ENCODE results near the gene ZNF283.

ZNF283 gene

GRCh38 chr19:43826787-43827754 is at the start of gene ZNF283:
Gene ZNF283 (plus strand): TSS chr19:43827321. CDS start chr19:43833505, 6,184 bp downstream.
- DNase-seq: peak; percentile 83

GRCh38 chr19:43778651-43779050 is 48.5 kb upstream of the ZNF283 start:
- peak; percentile 86 for DNase-seq

GRCh38 chr19:43779147-43779819 is 47.8 kb upstream of the ZNF283 start:
- no peak for DNase-seq

- DNase-seq: no peak
These were observed 47.3 kb upstream of the ZNF283 start for GRCh38 chr19:43779820-43780219.

- DNase-seq: no peak
These were observed 46.2 kb upstream of the ZNF283 start, which contains the start of gene KCNN4 for GRCh38 chr19:43780706-43781525. Gene KCNN4 (minus strand): TSS chr19:43780973. CDS start chr19:43780861, 112 bp downstream.

GRCh38 chr19:43781630-43782310 is 45.4 kb upstream of the ZNF283 start:
- DNase-seq: no peak

- no peak for DNase-seq
These were observed 44.8 kb upstream of the ZNF283 start for GRCh38 chr19:43782311-43782660.

- no peak for DNase-seq
These were observed 44.4 kb upstream of the ZNF283 start for GRCh38 chr19:43782689-43783231.

- DNase-seq: no peak
These were observed 43.5 kb upstream of the ZNF283 start for GRCh38 chr19:43783636-43784035.

GRCh38 chr19:43784241-43784980 is 42.7 kb upstream of the ZNF283 start:
- no peak for DNase-seq

GRCh38 chr19:43784981-43785808 is 41.9 kb upstream of the ZNF283 start:
- peak; percentile 89 for DNase-seq

- no peak for DNase-seq
These were observed 40.5 kb upstream of the ZNF283 start for GRCh38 chr19:43786665-43787064.

GRCh38 chr19:43789029-43789428 is 38.1 kb upstream of the ZNF283 start:
- no peak for DNase-seq

GRCh38 chr19:43790587-43790986 is 36.5 kb upstream of the ZNF283 start:
- no peak for DNase-seq

- no peak for DNase-seq
These were observed 30.0 kb upstream of the ZNF283 start for GRCh38 chr19:43797118-43797517.

GRCh38 chr19:43797556-43797955 is 29.6 kb upstream of the ZNF283 start:
- DNase-seq: no peak

GRCh38 chr19:43798026-43798545 is 29.0 kb upstream of the ZNF283 start:
- DNase-seq: no peak

- DNase-seq: peak; percentile 57
These were observed 28.3 kb upstream of the ZNF283 start for GRCh38 chr19:43798546-43799409.

- no peak for DNase-seq
These were observed 27.5 kb upstream of the ZNF283 start for GRCh38 chr19:43799502-43800142.

Measured in NCI-H2029 treated with DMSO at 0.1 percent for 48 hours (cell line).